ENCODE results near the gene MARVELD2.
A peak's percentile ranks its signal among the peaks of the same experiment; 100 is the strongest.

Gene MARVELD2

DNA sequence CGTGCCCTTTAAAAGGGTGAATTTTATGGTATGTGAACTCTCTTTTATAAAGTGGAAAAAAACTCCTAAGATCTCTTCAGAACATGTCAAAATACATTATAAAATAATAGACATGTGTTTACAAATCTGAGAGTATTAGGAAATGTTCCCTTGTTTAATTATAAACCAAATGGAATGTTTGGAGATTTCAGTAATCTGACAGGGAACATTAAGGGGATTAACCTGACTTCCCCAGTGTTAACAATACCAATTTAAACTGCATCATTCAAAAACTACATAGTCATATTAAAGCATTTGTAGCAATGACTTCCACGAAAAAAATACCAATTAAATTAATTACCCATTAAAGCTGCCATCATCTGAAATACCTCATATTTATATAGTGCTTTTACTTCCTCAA is 76.1 kb downstream of the MARVELD2 start:
- H3K4me3 ChIP-seq (ENCODE audit: insufficient read length, low read depth) = no peak overlapping the region
- no peaks in the 10 kb centered on the region for H3K4me1 ChIP-seq (ENCODE audit: insufficient read depth, insufficient read length)

DNA sequence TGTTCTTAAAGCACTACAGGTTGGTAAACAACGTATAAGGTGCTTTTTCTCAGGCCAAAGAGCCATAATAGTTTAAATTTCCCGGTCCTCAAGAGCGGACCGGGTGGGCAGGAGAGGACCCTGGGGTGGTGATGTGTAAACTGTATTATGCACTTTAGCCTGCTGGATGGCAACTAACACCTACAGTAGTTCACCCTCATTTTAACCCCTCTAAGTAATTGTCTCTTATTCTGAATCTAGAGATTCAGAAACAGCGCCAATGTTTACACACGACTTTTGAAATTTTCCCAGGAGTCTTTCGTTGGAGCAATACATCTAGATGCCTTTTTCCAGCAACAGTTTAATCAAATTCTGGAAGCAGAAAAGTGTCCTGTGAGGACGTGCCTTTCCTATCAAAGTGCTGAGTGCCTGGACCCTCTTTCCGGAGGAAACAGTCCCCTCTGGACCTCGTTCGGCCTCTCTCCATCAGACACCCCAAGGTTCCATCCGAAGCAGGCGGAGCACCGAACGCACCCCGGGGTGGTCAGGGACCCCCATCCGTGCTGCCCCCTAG is 77.0 kb downstream of the MARVELD2 start:
- H3K36me3 ChIP-seq (ENCODE audit: insufficient read depth, insufficient read length, low read length) = no peaks in the 10 kb centered on the region
- peak overlapping the region; percentile 56 for H3K9ac ChIP-seq (ENCODE audit: insufficient read length, low read depth)
- H3K4me1 ChIP-seq (ENCODE audit: insufficient read depth, insufficient read length) = no peaks in the 10 kb centered on the region
- H3K9me3 ChIP-seq (ENCODE audit: insufficient read depth, low read length) = no peaks in the 10 kb centered on the region
- no peak for DNase-seq (ENCODE audit: low read depth, low spot score)
- TF ChIP-seq YY1 (IDR thresholded peaks at IDR 0.05; ENCODE audit: insufficient read depth, insufficient read length) = no peak
- no peak for TF ChIP-seq ZNF274 (IDR thresholded peaks at IDR 0.05; ENCODE audit: low read depth, low read length)
- TF ChIP-seq SUZ12 (IDR thresholded peaks at IDR 0.05; ENCODE audit: extremely low read depth, insufficient read depth, insufficient read length) = no peak
- peaks cover 57% of the 10 kb centered on the region for H3K27me3 ChIP-seq (ENCODE audit: insufficient read depth, insufficient read length)
- H3K4me3 ChIP-seq (ENCODE audit: insufficient read length, low read depth) = peak overlapping the region; percentile 61

More for the DNA sequence above, 76.1 kb downstream of the MARVELD2 start:
- Histone ChIP-seq H3K36me3 (ENCODE audit: insufficient read depth, insufficient read length, low read length) (no peaks in the 10 kb centered on the region), H3K9ac (ENCODE audit: insufficient read length, low read depth) (no peak overlapping the region), H3K9me3 (ENCODE audit: insufficient read depth, low read length) (no peaks in the 10 kb centered on the region), H3K27me3 (ENCODE audit: insufficient read depth, insufficient read length) (peaks cover 57% of the 10 kb centered on the region)
- no peak for DNase-seq (ENCODE audit: low read depth, low spot score)
- TF ChIP-seq SUZ12 (IDR thresholded peaks at IDR 0.05; ENCODE audit: extremely low read depth, insufficient read depth, insufficient read length) (no peak), ZNF274 (IDR thresholded peaks at IDR 0.05; ENCODE audit: low read depth, low read length) (no peak)

DNA sequence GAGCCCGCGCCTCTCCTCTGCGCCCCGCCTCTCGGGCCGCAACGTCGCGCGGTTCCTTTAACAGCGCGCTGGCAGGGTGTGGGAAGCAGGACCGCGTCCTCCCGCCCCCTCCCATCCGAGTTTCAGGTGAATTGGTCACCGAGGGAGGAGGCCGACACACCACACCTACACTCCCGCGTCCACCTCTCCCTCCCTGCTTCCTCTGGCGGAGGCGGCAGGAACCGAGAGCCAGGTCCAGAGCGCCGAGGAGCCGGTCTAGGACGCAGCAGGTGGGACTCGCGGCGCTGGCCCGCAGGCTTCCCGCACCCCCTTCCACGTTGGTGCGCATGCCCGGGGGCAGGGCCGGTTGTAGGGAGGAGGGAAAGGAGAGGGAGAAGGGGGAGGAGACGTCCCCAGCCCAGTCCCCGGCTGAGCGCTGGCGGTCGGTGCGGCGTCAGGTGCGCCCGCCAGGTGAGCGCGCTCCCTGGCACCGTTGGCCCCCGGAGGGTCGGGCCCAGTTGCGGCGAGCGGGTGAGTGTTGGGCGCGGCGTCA is 77.5 kb downstream of the MARVELD2 start, which contains the start of gene OCLN:
Gene OCLN, plus strand, starts transcription at position 400 of the 532 bp plus-strand sequence. CDS start 11,455 bp downstream, outside the sequence.
- DNase-seq (ENCODE audit: low read depth, low spot score) = peak; percentile 46
- Histone ChIP-seq H3K27me3 (ENCODE audit: insufficient read depth, insufficient read length) (peaks cover 57% of the 10 kb centered on the region), H3K9ac (ENCODE audit: insufficient read length, low read depth) (peak within 1 kb of the TSS; percentile 79), H3K4me1 (ENCODE audit: insufficient read depth, insufficient read length) (no peaks in the 10 kb centered on the region), H3K4me3 (ENCODE audit: insufficient read length, low read depth) (peak within 1 kb of the TSS; percentile 61), H3K9me3 (ENCODE audit: insufficient read depth, low read length) (no peaks in the 10 kb centered on the region), H3K36me3 (ENCODE audit: insufficient read depth, insufficient read length, low read length) (no peaks in the 10 kb centered on the region)
- TF ChIP-seq SUZ12 (IDR thresholded peaks at IDR 0.05; ENCODE audit: extremely low read depth, insufficient read depth, insufficient read length) (no peak), YY1 (IDR thresholded peaks at IDR 0.05; ENCODE audit: insufficient read depth, insufficient read length) (no peak), ZNF274 (IDR thresholded peaks at IDR 0.05; ENCODE audit: low read depth, low read length) (no peak)

DNA sequence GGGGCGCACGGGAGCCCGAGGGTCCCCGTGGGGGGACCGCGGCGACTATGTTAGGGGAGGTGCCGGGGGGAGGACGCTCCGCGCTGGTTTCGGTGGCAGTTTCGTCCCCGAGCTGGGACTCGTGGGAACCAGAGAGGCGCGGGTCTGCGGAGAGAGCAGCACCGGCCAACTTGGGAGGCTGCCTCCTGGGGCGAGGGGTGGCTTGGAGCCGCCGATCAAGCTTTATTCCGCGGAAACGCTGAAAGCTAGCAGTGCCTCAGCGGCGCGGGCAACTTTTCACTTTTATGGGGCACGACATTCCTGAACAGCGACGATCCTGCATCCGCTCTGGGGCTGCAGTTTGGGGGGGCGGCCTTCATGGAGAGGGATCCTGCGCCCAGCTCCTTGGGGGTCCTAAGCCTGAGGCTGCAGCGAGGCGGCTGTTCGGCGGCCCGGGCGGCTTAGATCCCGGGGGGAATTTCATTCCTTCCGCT is 78.0 kb downstream of the MARVELD2 start:
- TF ChIP-seq SUZ12 (IDR thresholded peaks at IDR 0.05; ENCODE audit: extremely low read depth, insufficient read depth, insufficient read length) (no peak), YY1 (IDR thresholded peaks at IDR 0.05; ENCODE audit: insufficient read depth, insufficient read length) (no peak), ZNF274 (IDR thresholded peaks at IDR 0.05; ENCODE audit: low read depth, low read length) (no peak)
- no peak for DNase-seq (ENCODE audit: low read depth, low spot score)

DNA sequence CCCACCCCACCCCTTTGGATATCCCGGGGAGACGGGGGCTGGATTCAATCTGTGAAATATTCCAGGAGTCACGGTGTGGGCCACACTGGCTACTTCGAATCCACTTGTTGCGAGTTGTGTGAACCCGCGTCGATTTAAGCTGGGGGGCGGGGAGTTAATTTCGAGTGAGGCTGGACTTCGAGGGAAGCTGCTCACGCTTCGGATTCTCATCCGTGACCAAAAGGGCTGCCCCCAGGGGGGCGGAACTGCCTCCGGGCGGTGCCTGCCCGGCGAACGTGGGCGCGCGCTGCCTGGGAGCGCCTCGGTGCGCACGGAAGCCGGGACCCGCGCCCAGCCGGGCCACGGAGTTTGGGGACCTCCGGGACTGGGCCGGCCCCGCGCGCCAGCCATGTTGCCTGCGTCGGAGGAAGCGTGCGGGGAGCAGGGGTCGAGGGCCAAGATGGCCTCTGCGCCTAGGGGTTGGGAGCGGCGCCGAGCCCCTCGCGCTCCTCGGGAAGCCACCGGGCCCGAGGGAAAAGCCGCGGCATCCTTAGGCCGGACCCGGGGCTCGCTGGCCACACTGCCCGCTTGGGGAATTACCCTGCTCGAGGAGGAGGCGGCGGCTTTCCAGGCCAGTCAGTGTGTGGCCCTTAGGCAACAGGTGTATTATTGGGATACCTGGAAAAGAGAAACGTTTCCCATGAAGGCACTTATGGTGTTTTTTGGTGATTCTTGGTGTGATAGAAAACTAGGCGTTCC is 78.6 kb downstream of the MARVELD2 start:
- peak overlapping the region; percentile 61 for H3K4me3 ChIP-seq (ENCODE audit: insufficient read length, low read depth)
- peaks cover 57% of the 10 kb centered on the region for H3K27me3 ChIP-seq (ENCODE audit: insufficient read depth, insufficient read length)
- no peaks in the 10 kb centered on the region for H3K4me1 ChIP-seq (ENCODE audit: insufficient read depth, insufficient read length)
- TF ChIP-seq YY1 (IDR thresholded peaks at IDR 0.05; ENCODE audit: insufficient read depth, insufficient read length) (peak; percentile 38), SUZ12 (IDR thresholded peaks at IDR 0.05; ENCODE audit: extremely low read depth, insufficient read depth, insufficient read length) (no peak)
- no peaks in the 10 kb centered on the region for H3K36me3 ChIP-seq (ENCODE audit: insufficient read depth, insufficient read length, low read length)
- no peak for DNase-seq (ENCODE audit: low read depth, low spot score)
- peak overlapping the region; percentile 79 for H3K9ac ChIP-seq (ENCODE audit: insufficient read length, low read depth)
- no peaks in the 10 kb centered on the region for H3K9me3 ChIP-seq (ENCODE audit: insufficient read depth, low read length)

More for the DNA sequence above, 78.0 kb downstream of the MARVELD2 start:
- H3K27me3 ChIP-seq (ENCODE audit: insufficient read depth, insufficient read length) = peaks cover 57% of the 10 kb centered on the region
- no peaks in the 10 kb centered on the region for H3K9me3 ChIP-seq (ENCODE audit: insufficient read depth, low read length)
- H3K4me3 ChIP-seq (ENCODE audit: insufficient read length, low read depth) = peak overlapping the region; percentile 61
- no peaks in the 10 kb centered on the region for H3K36me3 ChIP-seq (ENCODE audit: insufficient read depth, insufficient read length, low read length)
- peak overlapping the region; percentile 79 for H3K9ac ChIP-seq (ENCODE audit: insufficient read length, low read depth)
- no peaks in the 10 kb centered on the region for H3K4me1 ChIP-seq (ENCODE audit: insufficient read depth, insufficient read length)

All from NT2/D1 (cell line).